Measurements from ENCODE around the gene KCNQ1.

KCNQ1 gene

DNA sequence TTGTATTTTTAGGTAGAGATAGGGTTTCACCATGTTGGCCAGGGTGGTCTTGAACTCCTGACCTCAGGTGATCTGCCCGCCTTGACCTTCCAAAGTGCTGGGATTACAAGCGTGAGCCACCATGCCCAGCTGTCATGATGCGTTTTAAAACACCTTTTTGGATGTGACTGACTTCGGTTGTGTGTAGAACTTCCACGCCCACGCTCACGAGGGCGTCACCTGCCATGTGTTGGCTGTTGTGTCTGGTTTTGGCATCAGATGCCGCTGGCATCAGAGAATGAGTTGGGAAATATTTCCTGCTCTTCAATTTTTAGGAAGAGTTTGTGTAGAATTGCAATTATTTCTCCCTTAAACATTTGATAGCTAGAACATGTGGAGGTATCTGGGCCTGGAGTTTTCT is 109.1 kb downstream of the KCNQ1 start:
- H3K4me3 ChIP-seq (ENCODE audit: low read length) = no peak overlapping the region
- TF ChIP-seq, protein P1, sequence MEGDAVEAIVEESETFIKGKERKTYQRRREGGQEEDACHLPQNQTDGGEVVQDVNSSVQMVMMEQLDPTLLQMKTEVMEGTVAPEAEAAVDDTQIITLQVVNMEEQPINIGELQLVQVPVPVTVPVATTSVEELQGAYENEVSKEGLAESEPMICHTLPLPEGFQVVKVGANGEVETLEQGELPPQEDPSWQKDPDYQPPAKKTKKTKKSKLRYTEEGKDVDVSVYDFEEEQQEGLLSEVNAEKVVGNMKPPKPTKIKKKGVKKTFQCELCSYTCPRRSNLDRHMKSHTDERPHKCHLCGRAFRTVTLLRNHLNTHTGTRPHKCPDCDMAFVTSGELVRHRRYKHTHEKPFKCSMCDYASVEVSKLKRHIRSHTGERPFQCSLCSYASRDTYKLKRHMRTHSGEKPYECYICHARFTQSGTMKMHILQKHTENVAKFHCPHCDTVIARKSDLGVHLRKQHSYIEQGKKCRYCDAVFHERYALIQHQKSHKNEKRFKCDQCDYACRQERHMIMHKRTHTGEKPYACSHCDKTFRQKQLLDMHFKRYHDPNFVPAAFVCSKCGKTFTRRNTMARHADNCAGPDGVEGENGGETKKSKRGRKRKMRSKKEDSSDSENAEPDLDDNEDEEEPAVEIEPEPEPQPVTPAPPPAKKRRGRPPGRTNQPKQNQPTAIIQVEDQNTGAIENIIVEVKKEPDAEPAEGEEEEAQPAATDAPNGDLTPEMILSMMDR (IDR thresholded peaks at IDR 0.05; ENCODE audit: insufficient read depth, low read depth, low read length, missing control alignments) = no peak
- DNase-seq (ENCODE audit: low read depth) = no peak

DNA sequence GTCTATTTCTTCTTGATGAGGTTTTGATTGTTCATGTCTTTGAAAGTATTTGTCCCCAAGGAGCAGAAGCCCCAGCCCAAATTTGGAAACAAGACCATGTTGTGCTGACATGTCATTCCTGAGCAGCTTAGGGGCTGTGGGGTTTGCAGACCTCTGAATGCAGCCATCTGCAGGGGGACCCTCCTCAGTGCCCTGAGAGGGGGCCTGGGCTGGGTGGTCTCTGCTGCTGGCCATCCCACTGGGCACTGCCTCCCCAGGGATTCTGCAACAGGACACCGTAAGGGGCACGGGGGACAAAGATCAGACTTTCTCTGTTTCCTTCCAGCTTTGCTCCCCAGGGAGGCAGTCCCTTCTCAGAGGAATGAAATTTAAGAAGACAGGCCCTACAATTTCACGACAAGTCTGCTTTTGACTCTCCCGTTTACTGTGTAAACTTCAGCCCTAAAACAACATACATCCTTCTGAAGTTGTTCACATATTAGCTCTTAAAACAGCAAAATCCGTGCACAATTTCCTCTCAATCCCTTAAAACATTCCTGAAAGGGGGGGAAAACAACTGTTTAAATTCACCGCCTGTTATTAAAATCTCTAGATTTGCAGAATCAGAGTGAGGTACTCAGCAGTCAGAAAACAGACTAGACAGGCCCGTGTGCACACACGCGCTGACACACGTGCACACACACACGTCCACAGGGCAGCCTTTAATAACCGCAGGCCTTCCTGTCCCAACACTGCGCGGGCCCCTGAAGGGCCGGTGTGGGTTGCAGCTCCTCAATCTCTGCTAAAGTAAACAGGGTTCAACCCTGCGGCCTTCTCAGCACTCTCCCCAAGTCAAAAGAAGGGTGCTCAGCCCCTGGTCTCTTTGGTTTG is 109.8 kb downstream of the KCNQ1 start:
- TF ChIP-seq, protein P1 (IDR thresholded peaks at IDR 0.05; ENCODE audit: insufficient read depth, low read depth, low read length, missing control alignments) = no peak
- no peak for DNase-seq (ENCODE audit: low read depth)
- no peak overlapping the region for H3K4me3 ChIP-seq (ENCODE audit: low read length)

DNA sequence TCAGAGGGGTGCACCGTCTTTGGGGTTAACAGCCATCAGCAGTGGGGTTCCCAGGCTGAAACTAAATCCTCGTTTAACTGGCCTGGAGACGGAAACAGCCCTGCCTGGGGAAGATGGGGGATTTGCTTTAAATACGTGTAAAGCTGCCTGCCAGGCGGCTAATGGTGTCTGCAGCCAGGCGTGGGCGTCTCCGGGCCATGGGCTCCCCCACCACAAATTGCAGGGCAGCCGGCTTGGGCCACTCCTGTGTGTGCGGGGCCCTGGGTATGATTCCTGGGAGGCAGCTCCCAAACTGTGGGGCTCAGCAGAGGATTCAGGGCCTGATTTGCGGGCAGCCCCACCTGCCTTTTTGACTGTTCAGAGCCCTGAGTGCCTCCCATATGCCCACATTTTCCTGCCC is 110.5 kb downstream of the KCNQ1 start:
- DNase-seq (ENCODE audit: low read depth) = no peak
- H3K4me3 ChIP-seq (ENCODE audit: low read length) = no peak overlapping the region
- TF ChIP-seq, protein P1 (IDR thresholded peaks at IDR 0.05; ENCODE audit: insufficient read depth, low read depth, low read length, missing control alignments) = no peak

DNA sequence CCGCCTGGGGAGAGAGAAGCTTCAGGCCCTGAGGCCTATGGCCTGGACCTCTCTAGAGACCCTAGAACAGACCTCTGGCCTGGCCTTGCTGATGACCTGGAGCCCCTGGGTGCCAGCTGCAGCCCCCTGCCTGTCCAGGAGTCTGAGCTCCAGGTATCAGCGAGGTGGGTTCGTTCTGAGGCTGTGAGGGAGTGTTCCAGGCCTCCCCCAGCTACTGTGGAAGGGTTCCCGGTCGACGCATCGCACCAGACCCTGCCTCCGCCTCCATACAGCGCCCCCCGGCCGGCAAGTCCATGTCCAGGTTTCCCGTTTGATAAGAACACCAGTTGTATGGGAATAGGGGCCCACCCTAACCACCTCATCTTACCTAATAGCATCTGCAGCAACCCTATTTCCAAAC is 111.1 kb downstream of the KCNQ1 start:
- H3K4me3 ChIP-seq (ENCODE audit: low read length) = no peak overlapping the region
- TF ChIP-seq, protein P1 (IDR thresholded peaks at IDR 0.05; ENCODE audit: insufficient read depth, low read depth, low read length, missing control alignments) = no peak
- no peak for DNase-seq (ENCODE audit: low read depth)

DNA sequence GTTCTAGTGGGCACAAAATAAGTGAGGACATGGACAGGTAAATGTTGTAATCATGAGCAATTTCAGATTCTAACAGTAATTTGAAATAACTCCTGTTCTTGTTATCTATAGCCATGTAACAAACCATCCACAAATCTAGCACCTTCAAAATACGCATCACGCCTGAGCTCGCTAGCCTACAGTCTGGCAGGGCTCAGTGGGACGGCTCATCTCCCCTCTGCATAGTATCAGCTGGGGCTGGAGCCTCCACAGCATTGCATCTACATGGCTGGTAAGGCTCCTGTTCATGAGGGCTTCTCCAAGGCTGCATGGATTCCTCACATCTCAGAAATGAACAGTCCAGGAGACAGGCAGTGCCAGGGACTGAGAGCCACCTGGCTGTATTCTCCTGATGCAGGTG is 112.6 kb downstream of the KCNQ1 start:
- TF ChIP-seq, protein P1 (IDR thresholded peaks at IDR 0.05; ENCODE audit: insufficient read depth, low read depth, low read length, missing control alignments) = no peak
- H3K4me3 ChIP-seq (ENCODE audit: low read length) = no peak overlapping the region
- no peak for DNase-seq (ENCODE audit: low read depth)

DNA sequence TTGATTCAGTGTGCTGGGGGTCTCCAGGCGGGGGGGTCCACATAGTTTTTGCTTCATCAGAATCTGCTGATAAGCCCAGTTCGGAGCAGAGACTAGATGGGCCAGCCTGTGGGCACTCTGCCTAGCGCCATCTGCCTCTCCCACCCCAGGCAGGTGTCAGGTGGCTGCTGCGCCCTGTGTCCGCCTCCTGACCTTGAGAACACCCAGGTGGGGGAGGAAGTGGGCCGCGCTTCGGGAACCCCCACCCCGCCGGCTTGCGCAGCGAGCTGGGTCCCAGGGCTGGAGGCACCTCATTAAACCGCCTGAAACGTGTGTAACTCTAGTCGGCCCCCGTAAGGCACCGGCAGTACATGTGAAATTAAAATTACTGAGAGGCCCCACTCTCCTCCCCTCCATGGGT is 113.6 kb downstream of the KCNQ1 start:
- DNase-seq (ENCODE audit: low read depth) = no peak
- no peak overlapping the region for H3K4me3 ChIP-seq (ENCODE audit: low read length)

More for the DNA sequence above, 113.6 kb downstream of the KCNQ1 start:
- TF ChIP-seq, protein P1 (IDR thresholded peaks at IDR 0.05; ENCODE audit: insufficient read depth, low read depth, low read length, missing control alignments) = no peak

Measured in epithelial cell of esophagus (primary cell).